ENCODE results near the gene LRRC4C.
"Not testable (repeated sequence)": the region's sequence is repeated elsewhere in the genome, so short reads cannot be mapped to it uniquely, and the experiment has no call there.

- not testable (repeated sequence) for TF ChIP-seq CTCF (IDR thresholded peaks at IDR 0.05); POLR2AphosphoS5 (IDR thresholded peaks at IDR 0.05; ENCODE audit: low read depth, low read length)
These were observed 1266.9 kb downstream of the LRRC4C start for GRCh38 chr11:40192590-40192989.

All from Panc1 (cell line).